ENCODE measurements around the gene ARHGEF28. TPM values are rescaled to one million over a fixed set of nuclear protein-coding genes. Genes with fewer than 3 reads are reported as not detected.
A peak's percentile ranks its signal among the peaks of the same experiment; 100 is the strongest.

ARHGEF28 gene
- total RNA-seq, 1 experiment from 2014 or later, result 13.9 TPM

- DNase-seq (ENCODE audit: low read depth), result no peak
Observed at GRCh38 chr5:73814233-73814846, 188.3 kb downstream of the ARHGEF28 start.

GRCh38 chr5:73815631-73816030 is 189.6 kb downstream of the ARHGEF28 start:
- DNase-seq (ENCODE audit: low read depth), result no peak

DNA sequence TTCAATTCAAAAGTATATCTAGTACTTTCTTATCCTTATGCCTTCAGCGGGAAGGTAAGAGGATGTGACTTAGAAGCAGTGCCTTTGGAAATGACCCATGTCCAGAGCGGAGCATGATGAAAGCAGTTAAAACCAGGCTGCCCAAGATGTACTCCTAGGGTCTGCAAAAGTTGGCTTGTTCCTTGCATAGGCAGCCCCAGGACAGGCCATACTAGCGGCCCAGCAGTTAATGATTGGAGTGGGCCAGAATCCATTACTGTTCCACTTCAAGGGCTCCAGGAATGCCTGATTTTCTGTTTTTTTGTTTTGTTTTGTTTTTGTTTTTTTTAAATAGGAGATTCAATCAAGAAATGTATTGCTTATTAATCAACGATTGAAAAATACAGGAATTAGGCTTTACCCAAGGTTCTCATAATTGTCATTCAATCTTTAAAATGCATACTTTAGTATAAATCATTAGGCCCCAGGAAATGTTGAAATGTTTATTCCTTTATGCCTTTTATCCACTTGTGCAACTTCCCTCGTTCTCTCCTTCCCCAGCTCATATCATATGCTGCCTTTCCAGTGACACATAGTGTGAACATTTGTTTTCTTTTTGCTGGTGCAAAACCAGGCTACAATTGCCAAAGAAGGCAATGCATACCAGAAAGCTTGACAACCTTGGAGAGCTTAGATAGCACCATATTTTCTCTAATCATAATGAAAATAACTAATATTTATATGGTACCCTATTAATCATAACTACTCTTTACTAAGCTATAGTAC is 190.8 kb downstream of the ARHGEF28 start:
- no peak for DNase-seq (ENCODE audit: low read depth)

GRCh38 chr5:73818357-73818756 is 192.4 kb downstream of the ARHGEF28 start:
- DNase-seq (ENCODE audit: low read depth), result no peak

DNA sequence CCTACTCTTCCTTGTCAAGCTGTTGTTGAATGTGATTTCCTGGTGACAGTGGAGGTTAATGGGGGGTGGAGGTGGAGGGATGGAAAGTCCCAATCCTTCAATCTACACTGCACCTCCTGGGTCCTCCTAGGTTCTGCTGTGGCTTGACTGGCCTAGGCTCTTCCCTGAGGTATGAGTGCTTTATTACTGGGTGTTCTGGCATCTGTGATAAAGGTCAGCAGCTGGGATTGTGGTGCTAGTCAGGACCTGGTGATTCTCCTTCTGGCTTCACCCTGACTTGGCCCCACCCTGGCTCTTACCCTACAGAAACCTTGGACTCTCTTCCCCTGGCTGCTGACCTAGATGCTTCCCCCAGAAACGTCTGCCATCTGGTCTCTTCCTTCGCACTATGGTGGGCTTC is 194.3 kb downstream of the ARHGEF28 start:
- DNase-seq (ENCODE audit: low read depth), result no peak

DNA sequence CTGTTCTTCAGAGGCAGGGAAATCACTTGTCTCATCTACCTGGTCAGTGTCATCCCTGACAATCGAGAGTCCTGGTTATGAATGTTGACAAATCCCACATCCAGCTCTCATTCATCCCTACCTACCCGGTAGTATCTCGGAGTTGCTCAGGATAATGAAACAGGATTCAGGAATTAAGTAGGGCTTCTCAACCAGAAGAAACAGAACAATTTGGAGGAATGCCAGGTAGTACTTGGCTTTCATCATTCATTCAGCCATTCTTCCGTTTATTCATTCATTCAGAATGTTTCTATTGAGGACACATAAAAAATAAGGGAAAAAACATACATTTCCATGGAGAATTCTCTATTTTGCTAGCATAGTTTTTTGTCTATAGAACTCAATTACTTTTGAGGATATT is 195.0 kb downstream of the ARHGEF28 start:
- DNase-seq (ENCODE audit: low read depth), result no peak

DNA sequence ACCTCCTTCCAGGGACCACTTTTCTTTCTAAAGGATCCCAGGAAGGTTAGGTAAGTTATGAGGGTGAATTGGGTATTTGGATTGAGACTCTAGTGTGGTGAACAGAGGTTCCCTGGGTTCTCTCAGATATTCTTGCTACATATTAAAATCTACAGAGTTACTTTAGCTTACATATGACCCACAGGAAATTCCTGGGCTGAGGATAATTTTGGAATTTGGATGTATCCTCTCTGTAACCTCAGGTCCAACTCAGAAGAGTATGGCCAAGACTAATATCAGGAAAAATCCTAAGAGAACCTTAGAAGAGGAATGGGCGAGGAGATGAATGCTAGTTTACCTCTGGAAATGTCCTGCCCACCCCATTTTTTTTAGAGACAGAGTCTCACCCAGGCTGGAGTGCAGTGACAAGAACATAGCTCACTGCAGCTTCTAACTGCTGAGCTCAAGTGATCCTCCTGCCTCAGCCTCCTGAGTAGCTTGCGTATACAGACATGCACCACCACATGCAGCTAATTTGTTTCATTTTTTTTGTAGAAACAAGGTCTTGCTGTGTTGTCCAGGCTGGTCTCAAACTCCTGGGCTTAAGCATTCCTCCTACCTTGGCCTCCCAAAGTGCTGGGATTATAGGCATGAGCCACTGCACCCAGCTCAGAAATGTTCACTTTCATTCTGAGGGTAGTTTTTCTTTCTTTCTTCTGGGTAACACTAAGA is 196.4 kb downstream of the ARHGEF28 start:
- no peak for DNase-seq (ENCODE audit: low read depth)

- peak; percentile 22 for DNase-seq (ENCODE audit: low read depth)
Observed at GRCh38 chr5:73822989-73823339, 197.0 kb downstream of the ARHGEF28 start.

- DNase-seq (ENCODE audit: low read depth), result peak; percentile 48
Observed at GRCh38 chr5:73823508-73823925, 197.5 kb downstream of the ARHGEF28 start.

GRCh38 chr5:73825199-73825598 is 199.2 kb downstream of the ARHGEF28 start:
- no peak for DNase-seq (ENCODE audit: low read depth)

GRCh38 chr5:73825736-73826135 is 199.7 kb downstream of the ARHGEF28 start:
- DNase-seq (ENCODE audit: low read depth), result peak; percentile 34

DNA sequence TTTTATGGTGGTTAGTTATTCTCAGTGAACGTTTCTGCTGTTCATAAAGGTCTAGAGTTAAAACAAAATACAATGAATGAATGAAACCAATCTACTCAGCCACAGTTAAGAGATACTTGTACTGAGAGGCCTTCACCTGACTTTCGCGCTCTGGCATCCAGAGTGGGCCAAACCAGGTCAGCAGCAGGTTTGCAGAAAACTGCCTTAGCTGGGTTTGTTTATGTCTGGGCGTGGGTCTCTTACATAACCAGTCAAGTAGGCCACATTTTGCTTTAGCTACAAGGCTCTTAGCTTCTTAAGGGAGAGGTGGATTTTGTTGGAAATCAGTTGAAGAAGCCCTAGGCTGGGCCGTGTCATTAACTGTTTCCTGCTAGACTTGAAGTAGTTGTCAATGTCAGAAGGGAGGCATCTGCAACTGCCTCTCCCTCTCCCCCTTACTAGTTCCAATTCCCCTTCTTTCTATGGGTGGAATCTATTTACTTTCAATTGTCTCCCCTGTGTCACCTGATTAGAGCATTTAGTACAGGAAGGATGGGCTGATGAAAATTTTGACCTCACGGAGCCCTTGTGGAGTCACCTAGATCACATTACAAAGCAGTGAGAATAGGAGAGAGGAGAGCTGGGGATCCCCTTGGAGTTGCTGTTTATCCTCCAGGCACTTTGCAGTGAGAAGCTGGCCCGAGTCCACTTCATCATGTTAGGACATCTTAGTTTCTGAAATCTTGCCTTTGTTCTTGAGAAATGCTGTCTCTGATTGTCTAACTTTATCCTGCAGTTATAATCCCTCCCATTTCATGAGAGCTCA is 200.5 kb downstream of the ARHGEF28 start:
- DNase-seq (ENCODE audit: low read depth), result peak; percentile 13

DNA sequence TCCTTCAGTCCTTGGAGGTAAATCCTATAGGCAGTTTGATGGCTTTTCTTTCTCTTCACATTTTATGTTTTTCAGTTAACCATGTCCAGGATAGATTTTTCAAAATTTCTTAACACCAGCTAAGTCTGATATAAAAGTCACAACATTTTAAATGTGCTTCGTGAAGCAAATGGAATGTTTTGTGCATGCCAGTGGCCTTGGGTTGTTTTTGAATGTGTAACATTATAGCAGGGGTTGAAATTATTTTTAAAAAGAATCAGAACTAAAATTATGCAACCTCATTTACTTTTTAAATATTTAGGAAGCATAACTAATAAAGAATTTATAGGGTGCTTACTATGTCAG is 201.1 kb downstream of the ARHGEF28 start:
- DNase-seq (ENCODE audit: low read depth), result no peak

DNA sequence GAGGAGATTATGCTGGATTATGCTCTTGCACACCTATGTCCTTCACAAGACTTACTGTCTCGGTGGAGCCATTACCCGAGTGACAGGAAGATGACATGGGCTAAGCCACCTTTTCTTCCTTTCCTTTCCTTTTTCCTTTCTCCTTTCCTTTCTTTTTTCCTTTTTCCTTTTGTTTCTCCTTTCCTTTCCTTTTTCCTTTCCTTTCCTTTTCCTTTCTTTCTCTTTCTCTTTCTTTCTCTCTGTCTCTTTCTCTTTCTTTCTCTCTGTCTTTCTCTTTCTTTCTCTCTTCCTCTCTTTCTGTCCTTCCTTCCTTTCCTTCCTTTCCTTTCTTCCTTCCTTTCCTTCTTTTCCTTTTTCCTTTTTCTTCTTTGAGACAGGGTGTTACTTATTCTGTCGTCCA is 202.5 kb downstream of the ARHGEF28 start:
- no peak for DNase-seq (ENCODE audit: low read depth)

DNA sequence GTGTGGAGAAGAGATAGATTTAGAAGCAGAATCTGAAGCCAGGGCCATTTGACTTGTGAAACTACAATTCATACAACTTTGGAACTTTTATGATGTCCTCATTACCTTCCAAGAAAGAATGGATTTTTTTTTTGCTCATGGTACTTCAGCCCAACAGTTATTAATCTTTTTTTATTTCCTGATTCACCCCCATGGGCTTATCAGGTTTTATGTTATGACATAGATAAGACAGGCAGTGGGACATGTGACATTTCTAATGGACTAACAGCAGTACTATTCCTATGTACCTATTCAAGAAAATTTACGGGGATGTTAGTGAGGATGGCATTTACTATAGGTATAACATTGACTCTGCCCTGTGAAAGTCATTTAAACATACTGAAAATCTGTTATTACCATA is 204.7 kb downstream of the ARHGEF28 start:
- DNase-seq (ENCODE audit: low read depth), result no peak

DNA sequence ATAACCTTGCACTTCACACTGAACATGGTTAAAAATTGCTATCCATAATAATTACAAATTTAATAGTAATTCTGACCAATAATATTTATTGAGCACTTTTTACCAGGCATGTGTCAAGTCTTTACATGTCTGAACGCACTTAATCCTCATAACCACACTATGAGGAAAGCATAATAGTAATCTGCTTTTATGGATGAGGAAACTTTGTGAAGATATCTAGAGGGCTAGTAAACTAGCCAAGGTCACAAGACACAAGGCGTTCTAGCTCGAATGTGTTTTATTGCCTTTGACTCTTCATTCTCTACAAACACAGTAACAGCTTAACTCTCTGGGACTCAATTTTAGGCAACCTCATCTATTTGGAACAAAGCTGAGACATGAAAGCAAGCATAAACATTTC is 205.1 kb downstream of the ARHGEF28 start:
- no peak for DNase-seq (ENCODE audit: low read depth)

DNA sequence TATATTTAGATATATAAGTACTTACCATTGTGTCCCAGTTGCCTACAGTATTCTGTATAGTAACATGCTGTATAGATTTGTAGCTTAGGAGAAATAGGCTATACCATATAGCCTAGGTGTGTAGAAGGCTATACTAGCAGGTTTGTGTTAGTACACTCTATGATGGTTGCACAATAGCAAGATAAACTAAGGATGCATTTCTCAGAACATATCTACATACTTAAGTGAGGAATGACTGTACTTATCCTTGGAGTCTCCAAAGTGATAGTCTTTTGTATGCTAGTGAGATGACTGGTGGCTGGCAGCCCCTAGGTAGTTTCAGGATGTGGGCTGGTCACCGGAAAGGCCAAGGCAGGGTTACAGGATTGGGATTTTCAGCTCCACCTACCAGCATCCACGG is 208.7 kb downstream of the ARHGEF28 start:
- no peak for DNase-seq (ENCODE audit: low read depth)

GRCh38 chr5:73835726-73836125 is 209.7 kb downstream of the ARHGEF28 start:
- DNase-seq (ENCODE audit: low read depth), result no peak

DNA sequence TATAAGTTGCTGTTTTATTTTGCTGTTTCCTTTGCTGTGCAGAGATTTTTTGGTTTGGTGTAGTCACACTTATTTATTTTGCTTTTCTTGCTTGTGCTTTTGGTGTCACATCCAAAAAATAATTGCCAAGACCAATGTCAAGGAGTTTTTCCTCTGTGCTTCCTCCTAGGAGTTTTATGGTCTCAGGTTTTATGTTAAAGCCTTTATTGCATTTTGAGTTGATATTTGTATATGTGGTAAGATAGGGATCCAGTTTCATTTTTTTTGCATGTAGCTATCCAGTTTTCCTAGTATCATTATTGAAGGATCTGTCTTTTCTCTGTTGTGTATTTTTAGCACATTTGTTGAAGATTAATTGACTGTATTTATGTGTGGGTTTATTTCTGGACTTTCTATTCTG is 210.6 kb downstream of the ARHGEF28 start:
- no peak for DNase-seq (ENCODE audit: low read depth)

DNA sequence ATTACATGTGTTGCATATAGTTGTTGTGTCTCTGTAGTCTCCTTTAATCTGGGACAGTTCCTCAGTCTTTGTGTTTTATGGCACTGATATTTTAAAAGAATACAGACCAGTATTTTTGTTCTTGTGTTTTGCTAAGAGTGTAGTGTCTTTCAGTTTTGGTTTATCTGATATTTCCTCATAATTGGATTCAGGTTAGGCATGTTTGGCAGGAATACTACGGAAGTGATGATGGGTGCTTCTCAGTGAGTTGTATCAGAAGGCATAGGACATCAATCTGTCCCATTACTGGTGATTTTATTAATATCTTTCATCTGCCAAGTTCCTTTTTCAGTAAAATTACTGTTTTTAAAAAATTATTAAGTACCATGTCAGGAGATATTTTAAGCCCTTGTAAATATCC is 212.9 kb downstream of the ARHGEF28 start:
- DNase-seq (ENCODE audit: low read depth), result no peak

DNA sequence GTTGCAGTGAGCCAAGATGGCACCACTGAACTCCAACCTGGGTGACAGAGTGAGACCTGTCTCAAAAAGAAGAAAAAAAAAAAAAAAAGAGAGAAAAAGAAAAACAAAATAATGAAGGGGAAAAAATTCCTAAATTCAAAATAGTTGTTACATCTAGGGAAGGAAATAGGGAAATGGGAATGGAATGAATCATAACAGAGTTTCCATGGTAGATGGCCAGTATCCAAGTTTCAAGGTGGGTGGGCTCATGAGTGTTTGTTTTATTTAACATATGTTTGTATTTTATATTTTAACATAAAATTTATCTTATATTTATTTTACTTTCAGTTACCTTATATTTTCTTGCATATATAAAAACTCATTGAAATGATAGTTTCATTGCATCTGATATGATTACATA is 215.6 kb downstream of the ARHGEF28 start:
- DNase-seq (ENCODE audit: low read depth), result no peak

GRCh38 chr5:73844165-73844564 is 218.2 kb downstream of the ARHGEF28 start:
- no peak for DNase-seq (ENCODE audit: low read depth)

Data from HT1080 (cell line).